ENCODE data around the gene DMRT1.

GRCh38 chr9:818958-819357 lies 22.5 kb upstream of the DMRT1 start:
- TF ChIP-seq, protein P1, sequence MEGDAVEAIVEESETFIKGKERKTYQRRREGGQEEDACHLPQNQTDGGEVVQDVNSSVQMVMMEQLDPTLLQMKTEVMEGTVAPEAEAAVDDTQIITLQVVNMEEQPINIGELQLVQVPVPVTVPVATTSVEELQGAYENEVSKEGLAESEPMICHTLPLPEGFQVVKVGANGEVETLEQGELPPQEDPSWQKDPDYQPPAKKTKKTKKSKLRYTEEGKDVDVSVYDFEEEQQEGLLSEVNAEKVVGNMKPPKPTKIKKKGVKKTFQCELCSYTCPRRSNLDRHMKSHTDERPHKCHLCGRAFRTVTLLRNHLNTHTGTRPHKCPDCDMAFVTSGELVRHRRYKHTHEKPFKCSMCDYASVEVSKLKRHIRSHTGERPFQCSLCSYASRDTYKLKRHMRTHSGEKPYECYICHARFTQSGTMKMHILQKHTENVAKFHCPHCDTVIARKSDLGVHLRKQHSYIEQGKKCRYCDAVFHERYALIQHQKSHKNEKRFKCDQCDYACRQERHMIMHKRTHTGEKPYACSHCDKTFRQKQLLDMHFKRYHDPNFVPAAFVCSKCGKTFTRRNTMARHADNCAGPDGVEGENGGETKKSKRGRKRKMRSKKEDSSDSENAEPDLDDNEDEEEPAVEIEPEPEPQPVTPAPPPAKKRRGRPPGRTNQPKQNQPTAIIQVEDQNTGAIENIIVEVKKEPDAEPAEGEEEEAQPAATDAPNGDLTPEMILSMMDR (IDR thresholded peaks at IDR 0.05; ENCODE audit: low read length): no peak
- no peak for TF ChIP-seq EZH2phosphoT487 (IDR thresholded peaks at IDR 0.05; ENCODE audit: low read length)

All from MM.1S (cell line).